ENCODE measurements around the gene LMBRD1.
"Not testable (repeated sequence)": the region's sequence is repeated elsewhere in the genome, so short reads cannot be mapped to it uniquely, and the experiment has no call there.

The LMBRD1 gene

DNA sequence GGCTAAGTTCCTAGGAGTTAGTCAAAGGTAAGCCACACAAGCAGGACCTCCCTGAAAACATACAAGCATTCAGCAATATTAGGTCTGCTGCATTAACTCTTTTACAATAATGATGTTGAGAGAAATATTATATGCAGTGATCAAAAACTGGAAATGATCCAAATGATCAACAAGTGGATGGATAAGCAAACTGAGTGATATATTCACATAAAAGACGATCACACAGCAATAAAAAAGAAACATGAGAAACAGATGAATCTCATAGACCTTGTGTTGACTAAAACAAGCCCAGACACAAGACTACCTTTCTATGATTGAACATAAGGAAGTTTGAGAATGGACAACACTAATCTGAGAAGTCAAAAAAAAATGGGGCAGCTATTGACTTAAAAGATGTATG is 39.9 kb downstream of the LMBRD1 start:
- in situ Hi-C loops (cut with MboI; ENCODE audit: low sequenced_read_pairs) = no loop called here

DNA sequence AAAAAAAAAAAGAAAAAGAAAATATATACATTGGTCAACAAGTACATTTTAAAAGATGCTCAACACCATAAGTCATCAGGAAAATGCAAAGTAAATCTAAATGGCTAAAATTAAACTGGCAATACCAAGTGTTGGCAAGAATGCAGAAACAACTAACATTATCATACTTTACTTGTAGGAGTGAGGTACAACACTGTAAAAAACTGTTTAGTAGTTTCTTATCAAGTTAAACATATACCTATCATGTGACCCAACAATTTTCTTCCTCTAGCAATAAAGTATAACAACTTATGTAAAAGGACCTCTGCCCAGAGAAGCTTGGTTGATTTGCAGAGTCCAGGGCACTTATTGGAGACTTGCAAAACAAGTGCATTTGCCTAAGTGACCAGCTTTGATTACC is 40.4 kb downstream of the LMBRD1 start:
- in situ Hi-C loops (cut with MboI; ENCODE audit: low sequenced_read_pairs) = no loop called here

DNA sequence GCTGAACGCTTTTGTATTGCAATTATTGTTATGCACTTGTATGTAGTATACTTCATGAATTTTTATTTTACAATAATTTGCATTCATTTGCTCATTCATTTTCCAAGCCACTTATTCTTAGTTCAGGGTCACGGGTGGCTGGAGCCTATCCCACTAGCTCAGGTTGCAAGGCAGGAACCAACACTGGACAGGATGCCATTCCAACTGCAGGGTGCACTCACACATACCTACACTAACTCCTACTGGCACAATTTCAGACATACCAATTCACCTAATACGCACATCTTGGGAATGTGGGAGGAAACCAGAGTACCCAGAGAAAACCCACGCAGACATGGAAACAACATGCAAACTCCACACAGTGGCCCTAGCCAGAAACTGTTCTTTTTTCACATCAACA is 61.8 kb downstream of the LMBRD1 start:
- in situ Hi-C loops (cut with MboI; ENCODE audit: low sequenced_read_pairs) = no loop called here

DNA sequence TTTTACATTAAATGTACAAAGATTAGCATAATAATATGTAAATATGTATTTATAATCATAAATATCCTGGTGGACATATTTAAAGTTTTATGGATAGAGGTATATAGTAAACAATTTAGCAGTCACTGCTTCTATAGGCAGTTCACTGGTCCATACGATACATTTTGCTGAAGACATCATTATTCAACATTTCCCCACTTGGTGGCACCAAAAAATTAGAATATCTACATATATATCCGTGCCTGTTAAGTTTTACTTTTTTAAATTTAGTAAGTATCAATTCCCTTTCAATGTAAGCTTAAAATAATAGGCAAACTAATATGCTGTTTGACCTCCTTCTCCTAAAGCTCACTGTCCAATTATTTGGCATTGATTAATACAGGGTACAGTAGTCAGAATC is 64.2 kb downstream of the LMBRD1 start:
- in situ Hi-C loops (cut with MboI; ENCODE audit: low sequenced_read_pairs) = no loop called here

DNA sequence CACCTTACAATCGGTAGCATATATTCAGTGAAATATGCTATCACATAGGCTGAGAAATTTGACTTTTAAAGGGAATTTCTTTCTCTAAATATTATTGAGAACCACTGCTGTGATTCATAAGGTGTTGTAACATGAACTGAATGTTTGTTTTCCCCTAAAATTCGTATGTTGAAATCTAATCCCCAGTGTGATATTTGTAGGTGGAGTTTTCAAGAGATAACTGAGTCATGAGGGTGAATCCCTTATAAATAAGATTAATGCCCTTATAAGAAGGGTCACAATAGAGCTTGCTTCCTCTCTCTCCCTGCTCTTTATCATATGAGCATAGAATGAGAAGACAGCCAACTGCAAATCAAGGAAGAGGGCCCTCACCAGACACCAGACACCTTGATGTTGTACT is 64.8 kb downstream of the LMBRD1 start:
- in situ Hi-C loops (cut with MboI; ENCODE audit: low sequenced_read_pairs) = no loop called here

DNA sequence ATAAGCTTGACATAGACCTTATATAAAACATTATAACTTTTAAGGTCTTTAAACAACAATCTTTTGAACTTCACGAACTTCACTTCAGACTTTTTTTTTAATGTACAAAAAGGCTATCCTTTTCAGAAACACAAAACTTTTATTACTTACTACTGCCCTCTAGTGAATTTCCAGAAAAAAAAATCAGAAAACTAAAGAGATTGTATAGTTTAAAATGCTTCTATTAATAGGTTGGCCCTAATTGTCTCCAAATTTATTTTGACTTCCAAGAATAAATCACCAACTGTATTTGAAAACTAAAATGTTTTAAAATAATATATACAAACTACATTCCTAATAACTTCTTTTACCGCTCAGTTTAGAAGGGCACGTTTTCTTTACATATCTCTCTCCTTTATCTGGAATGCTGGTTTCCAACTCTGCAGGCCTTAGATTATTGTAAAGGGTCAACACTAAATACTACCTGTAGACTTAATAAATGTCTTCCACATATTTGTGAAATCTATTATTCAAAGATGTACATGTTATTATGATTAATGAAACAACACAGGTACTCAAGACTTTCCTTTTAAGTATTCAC is 66.8 kb downstream of the LMBRD1 start:
- in situ Hi-C loops (cut with MboI; ENCODE audit: low sequenced_read_pairs) = no loop called here

DNA sequence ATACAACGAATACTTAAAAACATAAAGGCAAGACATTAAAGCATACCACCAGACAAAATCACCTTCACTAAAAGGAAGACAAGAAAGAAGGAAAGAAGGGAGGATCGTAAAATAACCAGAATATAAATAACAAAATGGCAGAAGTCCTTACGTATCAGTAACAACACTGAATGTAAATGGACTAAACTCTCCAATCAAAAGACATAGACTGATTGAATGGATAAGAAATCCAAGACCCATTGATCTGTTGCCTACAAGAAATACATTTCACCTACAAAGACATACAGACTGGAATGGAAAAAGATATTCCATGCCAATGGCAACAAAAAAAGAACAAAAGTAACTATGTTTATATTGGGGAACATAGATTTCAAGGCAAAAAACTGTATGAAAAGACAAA is 74.1 kb downstream of the LMBRD1 start:
- in situ Hi-C loops (cut with MboI; ENCODE audit: low sequenced_read_pairs) = no loop called here

DNA sequence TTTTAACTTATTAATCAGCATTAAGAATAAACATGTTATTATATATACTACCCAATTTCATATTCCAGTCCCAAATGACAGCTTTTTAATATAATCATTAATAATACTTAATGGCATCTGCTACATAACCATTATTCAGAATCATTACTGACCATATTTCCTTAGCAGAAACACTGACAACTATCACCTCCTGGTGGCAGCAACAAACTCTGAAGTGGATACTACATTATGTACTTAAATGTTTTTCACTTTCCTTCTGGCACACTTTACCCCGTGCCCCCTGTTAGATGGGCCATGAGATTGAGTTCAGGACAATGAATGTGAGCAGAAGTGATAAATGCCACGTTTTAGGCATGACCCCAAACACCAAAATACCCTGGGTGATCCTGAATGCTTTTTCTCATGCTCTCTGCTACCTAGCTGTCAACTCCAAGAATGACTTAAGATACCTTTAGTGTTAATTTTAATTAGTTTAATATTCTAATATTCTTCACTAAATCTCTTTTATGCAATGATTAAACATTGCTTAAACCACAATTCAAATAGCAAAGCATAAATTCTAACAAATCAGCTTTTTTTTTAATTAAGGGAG is 77.1 kb downstream of the LMBRD1 start:
- in situ Hi-C loops (cut with MboI; ENCODE audit: low sequenced_read_pairs) = no loop called here

DNA sequence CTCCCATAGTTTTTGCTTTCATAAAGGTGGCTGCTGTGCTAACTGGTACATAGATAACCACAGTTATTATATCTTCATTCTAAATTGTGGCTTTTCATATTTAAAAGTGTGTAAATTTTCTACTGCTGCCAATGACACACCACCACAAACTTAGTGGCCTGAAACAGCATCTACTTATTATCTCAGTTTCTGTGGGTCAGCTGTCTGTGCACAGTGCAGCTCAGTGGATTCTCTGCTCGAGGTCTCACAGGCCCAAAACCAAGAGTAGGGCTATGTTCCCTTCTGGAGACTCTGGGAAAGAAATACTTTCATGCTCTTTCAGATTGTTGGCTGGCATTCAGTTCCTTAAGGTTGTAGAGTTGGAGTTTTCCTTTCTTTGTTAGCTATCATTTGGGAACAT is 90.1 kb downstream of the LMBRD1 start:
- in situ Hi-C loops (cut with MboI; ENCODE audit: low sequenced_read_pairs) = no loop called here

DNA sequence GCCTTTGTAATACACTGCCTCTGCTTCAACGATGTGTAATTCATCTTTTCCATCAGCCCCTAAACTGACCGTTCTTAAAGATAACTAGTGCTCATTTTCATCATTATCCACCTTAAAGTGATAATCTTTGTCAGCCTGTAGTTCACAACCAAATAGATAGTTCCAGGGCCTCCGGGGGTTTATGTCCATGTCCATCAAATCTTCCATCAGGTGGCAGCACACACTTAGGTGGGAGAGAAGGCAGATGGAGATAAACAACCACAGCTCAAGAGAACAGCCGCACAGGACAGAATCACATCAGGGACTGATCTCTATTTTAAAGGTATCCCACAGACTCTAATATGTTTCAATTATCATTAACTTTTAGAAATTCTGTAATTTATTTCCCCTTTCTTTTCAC is 90.9 kb downstream of the LMBRD1 start:
- in situ Hi-C loops (cut with MboI; ENCODE audit: low sequenced_read_pairs) = no loop called here

DNA sequence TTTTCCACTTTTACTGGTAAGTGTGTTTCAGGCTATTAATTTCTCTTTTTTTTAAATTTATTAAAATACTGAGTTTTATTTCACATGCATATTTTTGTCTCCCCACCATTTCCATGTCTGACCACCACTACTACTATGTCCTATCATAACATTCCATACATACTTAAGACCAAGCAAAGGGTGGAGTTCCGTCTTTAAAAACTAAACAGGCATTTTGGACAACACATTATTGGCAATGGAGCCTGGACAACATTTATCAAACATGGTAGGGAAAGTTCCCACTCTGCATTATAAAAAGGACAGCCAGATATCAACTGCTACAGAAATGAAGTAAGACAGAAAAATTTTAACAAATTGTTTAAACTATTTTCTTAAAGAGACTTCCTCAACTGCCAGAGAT is 91.9 kb downstream of the LMBRD1 start:
- in situ Hi-C loops (cut with MboI; ENCODE audit: low sequenced_read_pairs) = no loop called here

DNA sequence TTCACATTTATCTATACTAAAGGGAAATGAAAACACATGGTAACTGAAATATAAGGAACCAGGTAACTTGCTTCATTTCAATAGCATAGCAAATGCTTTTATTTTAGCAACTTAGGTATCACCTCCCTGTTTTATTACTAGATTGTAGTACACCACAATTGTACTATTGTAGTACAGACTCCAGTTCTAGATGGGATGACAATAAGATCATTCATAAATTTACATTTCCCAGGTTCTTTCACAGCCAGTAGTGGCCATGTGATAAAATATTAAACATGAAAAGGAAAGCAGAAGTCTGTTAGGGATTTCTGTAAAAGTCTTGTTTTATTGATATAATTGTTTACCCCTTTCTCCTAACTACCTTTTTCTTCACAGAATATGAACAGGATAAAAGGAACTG is 97.2 kb downstream of the LMBRD1 start:
- in situ Hi-C loops (cut with MboI; ENCODE audit: low sequenced_read_pairs) = no loop called here

DNA sequence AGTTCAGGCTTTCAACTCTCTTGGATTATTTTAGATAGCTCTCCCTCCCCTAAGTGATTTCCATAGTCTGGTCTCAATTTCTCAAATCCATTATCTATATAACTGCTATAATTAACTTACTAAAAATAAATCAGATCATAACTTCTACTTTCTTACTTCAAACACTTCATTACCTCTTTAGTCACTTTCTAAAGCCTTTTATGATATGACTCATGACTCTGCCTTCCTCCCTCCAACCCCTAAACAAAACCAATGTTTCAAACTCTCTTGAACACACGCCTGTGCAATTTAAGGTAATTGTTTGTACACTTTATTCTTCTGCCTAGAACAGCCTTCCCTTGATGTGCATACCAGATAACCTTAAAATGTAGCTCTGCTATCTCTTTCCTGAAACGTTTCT is 100.5 kb downstream of the LMBRD1 start:
- in situ Hi-C loops (cut with MboI; ENCODE audit: low sequenced_read_pairs) = no loop called here

DNA sequence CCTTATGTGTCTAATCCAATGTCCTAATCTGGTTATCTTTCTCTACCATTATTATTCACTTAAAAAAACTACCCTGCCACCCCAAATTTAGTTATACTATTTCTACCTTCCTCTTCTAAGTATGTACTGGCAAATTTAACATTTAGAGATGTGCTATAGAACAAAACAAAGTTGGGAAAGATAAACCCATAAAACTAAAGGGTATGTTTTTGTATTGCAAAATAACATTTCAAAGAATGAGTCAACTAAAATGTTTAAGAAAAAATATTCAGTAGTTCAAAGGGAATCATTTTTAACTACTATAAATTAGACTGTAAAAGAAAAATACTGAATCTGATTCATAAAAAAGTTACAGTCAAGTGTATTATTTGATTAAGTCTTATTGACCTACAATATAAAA is 103.0 kb downstream of the LMBRD1 start:
- in situ Hi-C loops (cut with MboI; ENCODE audit: low sequenced_read_pairs) = no loop called here

DNA sequence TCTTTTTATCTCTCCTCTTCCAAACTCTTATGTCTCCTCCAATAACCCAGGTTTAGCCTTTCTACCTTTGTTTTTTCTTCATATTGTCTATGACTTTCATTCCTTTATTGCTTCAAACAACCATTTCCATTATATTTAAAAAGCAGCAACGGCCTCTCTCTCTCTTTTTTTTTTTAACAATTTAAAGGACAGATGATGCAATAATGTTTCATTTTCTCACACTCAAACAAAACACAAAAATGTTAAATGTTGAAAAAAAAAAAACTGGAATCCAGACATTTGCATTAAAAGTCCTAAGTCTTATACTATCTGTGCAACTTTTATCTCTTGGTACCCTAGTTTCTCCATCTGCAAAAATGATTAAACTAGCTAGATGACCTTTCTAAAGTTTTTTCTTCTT is 105.8 kb downstream of the LMBRD1 start:
- in situ Hi-C loops (cut with MboI; ENCODE audit: low sequenced_read_pairs) = no loop called here

DNA sequence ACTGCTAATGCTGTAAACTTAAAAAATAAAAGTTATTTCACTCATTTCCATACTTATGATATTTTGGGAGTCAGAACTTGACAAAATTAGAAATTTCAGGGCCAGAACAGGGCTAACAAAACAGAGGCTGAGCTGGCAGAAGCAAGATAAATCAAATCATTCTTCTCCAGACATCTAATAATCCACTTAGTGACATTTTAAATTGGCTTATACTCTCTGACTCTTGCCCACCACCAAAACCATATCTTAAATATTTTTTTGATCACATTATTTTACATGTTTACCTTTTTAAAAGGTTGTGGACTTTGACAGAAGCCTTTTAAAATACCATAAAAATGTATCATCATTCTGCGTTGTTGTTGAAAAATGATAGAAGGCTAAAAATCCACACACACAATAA is 116.5 kb downstream of the LMBRD1 start:
- in situ Hi-C loops (cut with MboI; ENCODE audit: low sequenced_read_pairs) = no loop called here

DNA sequence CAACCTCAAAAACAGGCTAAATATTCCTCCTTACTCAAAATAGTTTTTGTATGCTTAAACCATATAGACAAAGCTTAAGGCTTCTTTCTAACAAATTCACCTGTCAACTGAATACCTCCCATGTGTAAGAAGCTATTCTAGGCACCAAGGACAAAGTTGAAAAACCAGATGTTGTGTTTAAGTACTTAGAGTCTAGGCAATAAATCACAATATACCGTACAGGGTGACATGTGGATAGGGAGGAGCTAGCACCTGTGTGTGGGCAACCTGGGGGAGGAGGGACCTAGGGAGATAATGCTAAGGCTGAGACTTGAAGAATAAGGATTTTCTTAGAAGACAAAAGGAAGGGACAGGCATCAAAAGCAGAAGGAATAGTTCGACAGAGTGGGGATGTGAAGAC is 123.5 kb downstream of the LMBRD1 start:
- in situ Hi-C loops (cut with MboI; ENCODE audit: low sequenced_read_pairs) = no loop called here

DNA sequence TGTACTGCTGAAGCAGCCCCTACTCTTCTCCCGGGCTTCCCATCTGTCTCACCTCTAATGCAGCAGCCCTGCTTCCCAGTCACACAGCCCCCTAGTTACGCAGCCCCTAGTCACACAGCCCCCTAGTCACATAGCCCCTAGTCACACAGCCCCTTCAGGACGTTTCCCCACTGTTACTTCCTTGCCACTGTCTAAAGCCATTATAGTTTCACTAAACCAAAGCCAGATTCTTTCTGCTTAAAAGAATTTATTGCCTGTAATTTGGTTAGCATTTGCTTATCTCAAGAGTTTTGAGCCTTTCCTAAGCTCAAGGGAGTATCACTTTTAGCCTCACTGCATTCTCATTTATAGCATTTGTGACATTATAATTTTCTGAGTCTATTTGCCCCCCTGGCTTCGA is 127.9 kb downstream of the LMBRD1 start:
- in situ Hi-C loops (cut with MboI; ENCODE audit: low sequenced_read_pairs) = no loop called here

DNA sequence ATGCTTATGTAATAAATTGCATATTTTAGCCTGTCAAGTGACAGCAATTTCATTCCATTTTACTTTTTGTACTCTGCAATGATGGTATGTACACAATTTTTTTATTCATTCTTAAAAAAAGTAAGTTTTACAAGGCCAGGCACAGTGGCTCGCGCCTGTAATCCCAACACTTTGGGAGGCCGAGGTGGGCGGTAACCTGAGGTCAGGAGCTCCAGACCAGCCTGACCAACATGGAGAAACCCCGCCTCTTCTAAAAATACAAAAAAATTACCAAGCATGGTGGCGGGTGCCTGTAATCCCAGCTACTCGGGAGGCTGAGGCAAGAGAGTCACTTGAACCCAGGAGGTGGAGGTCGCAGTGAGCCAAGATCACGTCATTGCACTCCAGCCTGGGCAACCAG is 130.0 kb downstream of the LMBRD1 start:
- in situ Hi-C loops (cut with MboI; ENCODE audit: low sequenced_read_pairs) = not testable (repeated sequence)

DNA sequence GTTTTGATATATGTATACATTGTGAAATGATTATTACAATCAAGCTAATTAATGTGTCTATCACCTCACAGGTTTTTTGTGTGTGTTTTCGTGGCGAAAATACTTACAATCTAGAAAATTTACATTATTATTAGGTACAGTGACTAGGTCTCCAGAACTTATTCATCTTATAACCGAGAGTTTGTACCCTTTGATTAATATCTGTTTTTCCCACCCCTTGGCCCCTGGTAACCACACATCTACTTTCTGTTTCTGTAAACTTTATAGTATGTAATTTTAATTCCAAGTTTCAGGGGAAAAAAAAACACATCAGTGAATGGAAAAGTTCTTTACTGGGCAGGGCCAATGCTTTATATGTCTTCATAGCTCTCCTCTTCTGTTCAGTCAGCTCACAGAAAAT is 131.4 kb downstream of the LMBRD1 start:
- in situ Hi-C loops (cut with MboI; ENCODE audit: low sequenced_read_pairs) = no loop called here

DNA sequence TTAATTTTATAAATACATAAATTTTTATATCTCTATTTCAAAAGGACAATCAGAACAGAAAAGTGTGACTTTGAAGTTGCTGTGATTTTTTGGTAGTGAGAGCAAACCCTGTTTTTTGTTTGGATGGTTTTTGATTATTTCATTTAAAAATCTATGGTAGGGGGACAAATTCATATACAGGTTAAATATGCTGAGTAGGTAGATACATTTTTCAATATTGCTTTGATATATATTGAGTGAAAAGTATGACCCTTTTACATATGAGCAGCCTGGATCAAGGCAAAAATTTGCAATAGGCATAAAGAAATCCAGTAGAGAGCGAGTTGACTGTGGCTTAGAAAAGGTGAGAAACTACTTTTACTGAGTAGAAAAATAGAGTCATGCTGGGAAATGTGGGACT is 132.3 kb downstream of the LMBRD1 start:
- in situ Hi-C loops (cut with MboI; ENCODE audit: low sequenced_read_pairs) = no loop called here

DNA sequence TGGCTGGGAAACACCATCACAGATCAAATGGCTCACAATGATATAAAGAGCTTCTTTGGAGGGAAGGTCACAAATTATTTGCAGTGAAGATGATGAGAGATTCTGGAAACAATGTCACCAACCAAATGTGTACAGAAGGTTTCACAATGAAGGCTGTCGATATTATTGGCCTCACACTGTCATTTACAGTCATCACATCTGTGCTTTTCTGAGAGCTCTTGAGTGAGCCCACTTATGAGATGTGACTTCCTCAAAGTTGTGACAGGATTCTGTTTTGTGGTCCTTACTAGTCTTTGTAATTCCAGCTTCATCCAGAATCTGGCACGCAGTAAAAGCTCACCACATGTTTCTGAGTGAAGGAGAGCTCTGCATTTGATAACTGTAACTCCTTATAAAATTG is 133.6 kb downstream of the LMBRD1 start:
- in situ Hi-C loops (cut with MboI; ENCODE audit: low sequenced_read_pairs) = no loop called here

DNA sequence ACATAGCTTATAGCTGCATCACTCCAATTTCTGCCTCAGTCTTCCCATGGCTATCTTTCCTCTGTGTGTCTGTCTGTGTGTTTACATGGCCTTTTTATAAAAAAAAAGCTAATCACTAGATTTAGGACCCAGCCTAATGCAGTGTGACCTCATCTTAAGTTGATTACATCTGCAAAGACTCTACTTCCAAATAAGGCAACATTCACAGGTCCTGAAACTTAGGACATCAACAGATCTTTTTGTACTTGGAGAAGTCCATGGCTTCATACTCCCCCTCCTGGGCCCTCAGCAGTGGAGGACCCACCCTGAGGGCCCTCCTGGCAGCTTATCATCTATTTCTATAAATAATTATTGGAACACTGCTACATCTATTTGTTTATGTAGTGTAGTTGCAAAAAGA is 146.1 kb downstream of the LMBRD1 start:
- in situ Hi-C loops (cut with MboI; ENCODE audit: low sequenced_read_pairs) = no loop called here

Data from hTERT RPE-1 (cell line).